HepG2 (cell line): ENCODE results near the gene CLMP. TPM values are rescaled to one million over a fixed set of nuclear protein-coding genes. Genes with fewer than 3 reads are reported as not detected.

Experiments
- BORCS8-MEF2B ChIP-seq: sonication (generic); formaldehyde crosslinking; IDR thresholded peaks from 2 replicates; pipeline ENCODE4 v1.8.0; 2022; ENCODE audit warnings: mild to moderate bottlenecking, missing genetic modification reagents
- CEBPB ChIP-seq: IDR thresholded peaks from 2 replicates; pipeline ENCODE4 v1.6.1; 2011; ENCODE audit warnings: low read depth, low read length, improper control_type of control experiment, borderline replicate concordance
- DRAP1 ChIP-seq: IDR thresholded peaks from 2 replicates; pipeline ENCODE4 v1.6.1; 2016; ENCODE audit warnings: missing genetic modification reagents, missing compliant biosample characterization
- FOXO4 ChIP-seq: sonication (generic); formaldehyde crosslinking; conservative IDR thresholded peaks from 2 replicates; pipeline ENCODE4 v1.8.1; 2023; ENCODE audit warnings: missing genetic modification reagents
- GPN1 ChIP-seq: sonication (generic); formaldehyde crosslinking; IDR thresholded peaks from 2 replicates; pipeline ENCODE4 v1.5.1; 2020; ENCODE audit warnings: missing genetic modification reagents, borderline replicate concordance
- HOXA9 ChIP-seq: sonication (generic); formaldehyde crosslinking; IDR thresholded peaks from 2 replicates; pipeline ENCODE4 v1.8.1; 2022; ENCODE audit warnings: missing genetic modification reagents, mild to moderate bottlenecking, moderate library complexity, borderline replicate concordance
- MAF1 ChIP-seq: sonication (generic); formaldehyde crosslinking; IDR thresholded peaks from 2 replicates; pipeline ENCODE4 v1.5.0; 2020; ENCODE audit warnings: missing genetic modification reagents, borderline replicate concordance
- MZF1 ChIP-seq: sonication (generic); formaldehyde crosslinking; IDR thresholded peaks from 2 replicates; pipeline ENCODE4 v1.8.1; 2023; ENCODE audit warnings: mild to moderate bottlenecking, missing genetic modification reagents, borderline replicate concordance
- ONECUT2 ChIP-seq: sonication (generic); formaldehyde crosslinking; IDR thresholded peaks from 2 replicates; pipeline ENCODE4 v1.4.0; 2020; ENCODE audit warnings: missing genetic modification reagents
- RORA ChIP-seq: sonication (generic); formaldehyde crosslinking; IDR thresholded peaks from 2 replicates; pipeline ENCODE4 v1.5.0; 2020; ENCODE audit warnings: mild to moderate bottlenecking, missing genetic modification reagents, moderate library complexity
- RXRB ChIP-seq: IDR thresholded peaks from 2 replicates; pipeline ENCODE4 v1.6.1; 2016; ENCODE audit warnings: borderline replicate concordance, missing genetic modification reagents, missing compliant biosample characterization
- SALL2 ChIP-seq: sonication (generic); formaldehyde crosslinking; IDR thresholded peaks from 2 replicates; pipeline ENCODE4 v1.8.1; 2023; ENCODE audit warnings: mild to moderate bottlenecking, missing genetic modification reagents, inconsistent platforms
- SIX1 ChIP-seq: sonication (generic); formaldehyde crosslinking; IDR thresholded peaks from 2 replicates; pipeline ENCODE4 v1.4.0; 2020; ENCODE audit warnings: missing genetic modification reagents, borderline replicate concordance
- XBP1 ChIP-seq: sonication (generic); formaldehyde crosslinking; IDR thresholded peaks from 2 replicates; pipeline ENCODE4 v1.5.0; 2020; ENCODE audit warnings: missing genetic modification reagents
- ZBTB7B ChIP-seq: sonication (generic); formaldehyde crosslinking; IDR thresholded peaks from 2 replicates; pipeline ENCODE4 v1.4.0; 2020; ENCODE audit warnings: missing genetic modification reagents
- ZFP36 ChIP-seq: fragments of 150-350 bp; IDR thresholded peaks from 2 replicates; pipeline ENCODE4 v1.6.1; 2018; ENCODE audit warnings: borderline replicate concordance, low read length, low read depth; ENCODE audit not compliant: partially characterized antibody
- ZNF343 ChIP-seq: sonication (generic); formaldehyde crosslinking; IDR thresholded peaks from 2 replicates; pipeline ENCODE4 v1.4.0; 2020; ENCODE audit warnings: mild to moderate bottlenecking, missing genetic modification reagents
- ZNF367 ChIP-seq: sonication (generic); formaldehyde crosslinking; IDR thresholded peaks from 2 replicates; pipeline ENCODE4 v1.4.0; 2020; ENCODE audit warnings: missing genetic modification reagents, borderline replicate concordance
- ZNF556 ChIP-seq: sonication (generic); formaldehyde crosslinking; IDR thresholded peaks from 2 replicates; pipeline ENCODE4 v1.4.0; 2020; ENCODE audit warnings: mild to moderate bottlenecking, missing genetic modification reagents, borderline replicate concordance
- ZNF574 ChIP-seq: sonication (generic); formaldehyde crosslinking; IDR thresholded peaks from 2 replicates; pipeline ENCODE4 v1.4.0; 2020; ENCODE audit warnings: missing genetic modification reagents
- ZNF580 ChIP-seq: IDR thresholded peaks from 2 replicates; pipeline ENCODE4 v1.6.1; 2016; ENCODE audit warnings: low read depth, borderline replicate concordance
- ZNF619 ChIP-seq: sonication (generic); formaldehyde crosslinking; IDR thresholded peaks from 2 replicates; pipeline ENCODE4 v1.4.0; 2020; ENCODE audit warnings: mild to moderate bottlenecking, missing genetic modification reagents
- ZNF660 ChIP-seq: sonication (generic); formaldehyde crosslinking; IDR thresholded peaks from 2 replicates; pipeline ENCODE4 v1.5.1; 2020; ENCODE audit warnings: mild to moderate bottlenecking, low read depth, missing genetic modification reagents, borderline replicate concordance
- ZNF747 ChIP-seq: sonication (generic); formaldehyde crosslinking; IDR thresholded peaks from 2 replicates; pipeline ENCODE4 v1.8.1; 2023; ENCODE audit warnings: missing genetic modification reagents, mild to moderate bottlenecking, borderline replicate concordance
- polyA plus RNA-seq, 8 experiments: library from polyadenylated mRNA; depleted of rRNA in 3 of 8; stranded (reverse) in 7 of 8; unstranded in 1 of 8; fragments of >200 nt; fragmentation: Illumina TruSeq in 4 of 8; extraction: Trizol in 4 of 8; gene quantifications; 2 replicates each; pipeline versions ENCODE4 v1.2.1 to v1.2.3, GENCODE V29; 2011 to 2016; ENCODE audit warnings: low read depth in 4 of 8, missing spikeins in 1 of 8, mixed read lengths in 1 of 8; ENCODE audit not compliant: insufficient read depth in 1 of 8
- total RNA-seq, 5 experiments: library from RNA; depleted of rRNA; stranded (reverse); fragments of >200 nt; fragmentation: Illumina TruSeq; extraction: Trizol; gene quantifications; 2 replicates each; pipeline ENCODE4 v1.2.3, GENCODE V29; 2016; ENCODE audit warnings: low read depth in 1 of 5

Gene CLMP
- total and polyA plus RNA-seq, 2 of the 13 experiments (the other 11 are each of a cell fraction or from before 2014, with no cell fraction given), result not detected

- TF ChIP-seq ZNF343 (CRISPR knock-in tag) (0 out of 2 replicates have a peak, but pooled peaks have one; percentile 34), ZNF619 (CRISPR knock-in tag) (peak; percentile 84; the same call in 1 of the 2 replicates), CEBPB (no peak), SIX1 (CRISPR knock-in tag) (no peak; the same call in 1 of the 2 replicates), DRAP1 (peak; percentile 96), MAF1 (CRISPR knock-in tag) (peak; percentile 31; the same call in 1 of the 2 replicates), ZNF747 (CRISPR knock-in tag) (no peak; the same call in 1 of the 2 replicates), ZNF580 (CRISPR knock-in tag) (no peak), ZNF574 (CRISPR knock-in tag) (peak; percentile 69; the same call in 1 of the 2 replicates), GPN1 (CRISPR knock-in tag) (no peak), ZNF556 (CRISPR knock-in tag) (no peak), XBP1 (CRISPR knock-in tag) (peak; percentile 78; the same call in 1 of the 2 replicates), ZBTB7B (CRISPR knock-in tag) (no peak; the same call in 1 of the 2 replicates), RORA (CRISPR knock-in tag) (no peak), SALL2 (CRISPR knock-in tag) (peak; percentile 21; the same call in 1 of the 2 replicates), FOXO4 (no peak), MZF1 (no peak), ONECUT2 (peak; percentile 26; the same call in 1 of the 2 replicates), ZNF367 (no peak; the same call in 1 of the 2 replicates), ZNF660 (CRISPR knock-in tag) (no peak), HOXA9 (CRISPR knock-in tag) (no peak), RXRB (CRISPR knock-in tag) (peak; percentile 81), BORCS8-MEF2B (CRISPR knock-in tag) (peak; percentile 81), ZFP36 (no peak)
These were observed 132.7 kb downstream of the CLMP start (continued) for GRCh38 chr11:123062158-123062891.
